Spinal cord (tissue), 10 donors: ENCODE results near the gene TRPT1. TPM values are rescaled to one million over a fixed set of nuclear protein-coding genes. Genes with fewer than 3 reads are reported as not detected.

Source experiments
- DNase-seq, 6 donors: peaks; one replicate each; pipeline versions ENCODE4 v3.0.0 to v3.0.0-alpha.2; 2013 to 2015; ENCODE audit warnings: low spot score in 6 of 6, low read depth in 4 of 6
- H3K27ac ChIP-seq: one replicate; pipeline ENCODE4 v1.5.1; 2013; ENCODE audit warnings: low read depth, low read length, control low read depth
- H3K27me3 ChIP-seq: one replicate; pipeline ENCODE4 v1.6.1; 2013; ENCODE audit warnings: low read length; ENCODE audit not compliant: control insufficient read depth, insufficient read depth
- H3K36me3 ChIP-seq: one replicate; pipeline ENCODE4 v1.6.1; 2013; ENCODE audit warnings: low read length; ENCODE audit not compliant: control insufficient read depth, insufficient read depth
- H3K4me1 ChIP-seq: one replicate; pipeline ENCODE4 v1.6.1; 2013; ENCODE audit warnings: low read length; ENCODE audit not compliant: control insufficient read depth, insufficient read depth
- H3K4me3 ChIP-seq: one replicate; pipeline ENCODE4 v1.5.1; 2013; ENCODE audit warnings: low read depth, low read length, control low read depth
- H3K9me3 ChIP-seq: one replicate; pipeline ENCODE4 v1.6.1; 2013; ENCODE audit warnings: low read length; ENCODE audit not compliant: control insufficient read depth, insufficient read depth
- WGBS: methylation state at CpG from one replicate; pipeline ENCODE4 v1.1.5; 2013; ENCODE audit warnings: missing lambda C conversion rate; ENCODE audit not compliant: insufficient coverage; 5-methylcytosine and 5-hydroxymethylcytosine counted together
- polyA plus RNA-seq, 2 donors: library from polyadenylated mRNA; unstranded; fragments of 120-200 nt; gene quantifications; one replicate each; pipeline ENCODE4 v1.2.1, GENCODE V29; 2013; ENCODE audit not compliant: insufficient read length in 2 of 2
- total RNA-seq, 2 donors: library from RNA; depleted of rRNA in 1 of 2; stranded (reverse); fragments of 120-200 nt in 1 of 2; fragments of >200 nt in 1 of 2; gene quantifications; one replicate each; pipeline versions ENCODE4 v1.2.3 to v1.2.4, GENCODE V29; 2013 to 2014
- donor health status: healthy.

The TRPT1 gene
- total and polyA plus RNA-seq, 4 donors: 10.0 to 45.6 (median 41.7) TPM

DNA sequence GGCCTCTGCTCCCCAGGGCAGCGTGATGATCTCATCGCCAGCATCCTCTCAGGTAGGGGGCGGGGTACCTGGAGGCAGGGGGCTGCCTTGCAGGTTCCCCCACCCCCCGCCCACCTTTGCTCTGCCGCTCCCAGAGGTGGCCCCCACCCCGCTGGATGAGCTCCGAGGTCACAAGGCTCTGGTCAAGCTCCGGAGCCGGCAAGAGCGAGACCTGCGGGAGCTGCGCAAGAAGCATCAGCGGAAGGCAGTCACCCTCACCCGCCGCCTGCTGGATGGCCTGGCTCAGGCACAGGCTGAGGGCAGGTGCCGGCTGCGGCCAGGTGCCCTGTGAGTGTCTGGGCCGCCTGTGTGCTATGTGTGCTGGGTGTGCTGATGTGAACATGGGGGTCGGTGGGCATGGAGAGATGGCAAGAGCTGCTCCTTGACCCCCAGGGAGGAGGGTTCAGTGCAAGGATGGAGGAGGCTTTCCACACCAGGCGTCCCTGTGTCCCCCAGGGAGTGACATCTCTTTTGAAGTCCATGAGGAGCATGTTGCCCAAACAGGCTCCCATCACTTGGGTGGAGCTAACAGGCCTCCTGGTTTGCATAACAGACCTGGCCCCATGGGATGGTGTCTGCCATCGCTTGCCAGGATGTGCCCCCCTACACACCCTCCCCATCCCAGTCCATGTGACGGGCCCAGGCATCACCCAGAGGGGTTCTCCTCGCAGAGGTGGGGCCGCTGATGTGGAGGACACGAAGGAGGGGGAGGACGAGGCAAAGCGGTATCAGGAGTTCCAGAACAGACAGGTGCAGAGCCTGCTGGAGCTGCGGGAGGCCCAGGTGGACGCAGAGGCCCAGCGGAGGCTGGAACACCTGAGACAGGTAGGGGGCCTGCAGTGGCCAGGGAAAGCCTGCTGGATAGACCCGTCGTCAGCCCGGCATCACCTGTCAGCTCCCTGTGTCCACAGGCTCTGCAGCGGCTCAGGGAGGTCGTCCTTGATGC lies 39.5 kb upstream of the TRPT1 start:
- 94% methylated on average over 35 of the region's 35 CpGs for WGBS
- Histone ChIP-seq H3K36me3 (peaks cover 73% of the 10 kb centered on the region), H3K27ac (no peak overlapping the region), H3K27me3 (no peaks in the 10 kb centered on the region), H3K9me3 (no peaks in the 10 kb centered on the region), H3K4me1 (peaks cover 32% of the 10 kb centered on the region), H3K4me3 (no peak overlapping the region)
- DNase-seq: no peak

- 69% methylated on average over 10 of the region's 10 CpGs for WGBS
- Histone ChIP-seq H3K36me3 (peaks cover 80% of the 10 kb centered on the region), H3K4me1 (peaks cover 24% of the 10 kb centered on the region), H3K27me3 (no peaks in the 10 kb centered on the region), H3K4me3 (no peak overlapping the region), H3K27ac (no peak overlapping the region), H3K9me3 (no peaks in the 10 kb centered on the region)
- DNase-seq: no peak
Observed at GRCh38 chr11:64264371-64264852, 38.4 kb upstream of the TRPT1 start.

- 79% methylated on average over 7 of the region's 8 CpGs for WGBS
- H3K27ac ChIP-seq: no peak overlapping the region
- no peak overlapping the region for H3K4me3 ChIP-seq
- H3K36me3 ChIP-seq: peaks cover 85% of the 10 kb centered on the region
- DNase-seq: no peak
- H3K4me1 ChIP-seq: peaks cover 20% of the 10 kb centered on the region
- no peaks in the 10 kb centered on the region for H3K27me3 ChIP-seq
- no peaks in the 10 kb centered on the region for H3K9me3 ChIP-seq
Observed at GRCh38 chr11:64263947-64264317, 37.9 kb upstream of the TRPT1 start.

DNA sequence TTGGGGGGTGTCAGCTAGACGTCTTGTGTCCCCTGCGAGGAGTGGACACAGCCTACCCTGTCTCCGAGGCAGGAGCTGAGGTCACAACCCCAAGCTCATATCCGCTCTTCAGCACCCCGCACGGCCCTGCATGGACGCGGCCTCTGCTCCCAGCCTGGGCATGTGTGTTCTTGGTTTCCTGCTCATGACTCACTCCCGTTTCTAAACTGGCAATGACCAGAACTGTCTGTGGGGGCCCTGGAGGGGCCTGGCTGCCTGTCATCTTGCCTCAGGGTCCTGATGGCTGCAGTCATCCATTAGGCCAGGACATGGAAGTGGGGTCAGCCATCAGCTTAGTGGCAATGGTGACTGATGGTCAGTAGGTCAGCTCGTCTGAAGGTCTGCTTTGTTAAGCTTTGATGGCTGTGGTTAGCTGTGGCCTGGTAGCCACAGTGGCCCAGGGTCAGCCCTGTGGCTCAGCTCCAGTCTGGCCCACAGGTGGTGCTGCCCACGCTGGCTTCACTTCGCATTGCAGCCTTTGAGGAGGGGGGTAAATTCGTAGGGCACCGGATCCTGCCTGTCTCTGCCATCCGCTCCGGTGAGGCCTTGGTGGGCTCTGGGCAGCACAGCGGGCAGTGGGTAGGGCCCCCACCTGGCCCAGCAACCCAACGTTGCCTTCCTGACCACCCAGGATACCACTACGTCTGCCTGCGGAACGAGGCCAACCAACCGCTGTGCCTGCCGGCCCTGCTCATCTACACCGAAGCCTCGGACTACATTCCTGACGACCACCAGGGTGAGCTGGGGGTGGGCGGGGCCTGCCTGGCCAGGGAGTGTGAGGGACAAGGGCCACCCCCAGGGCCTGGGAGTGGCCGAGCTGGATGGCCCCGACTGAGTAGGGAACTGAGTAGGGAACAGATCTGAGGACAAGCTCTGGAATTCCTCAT lies 37.3 kb upstream of the TRPT1 start:
- no peak for DNase-seq
- Histone ChIP-seq H3K36me3 (peaks cover 88% of the 10 kb centered on the region), H3K4me3 (no peak overlapping the region), H3K9me3 (no peaks in the 10 kb centered on the region), H3K27me3 (no peaks in the 10 kb centered on the region), H3K4me1 (peaks cover 14% of the 10 kb centered on the region), H3K27ac (no peak overlapping the region)
- 75% methylated on average over 28 of the region's 29 CpGs for WGBS

GRCh38 chr11:64262271-64263002 lies 36.5 kb upstream of the TRPT1 start:
- no peaks in the 10 kb centered on the region for H3K27me3 ChIP-seq
- no peak overlapping the region for H3K27ac ChIP-seq
- H3K9me3 ChIP-seq: no peaks in the 10 kb centered on the region
- peaks cover 87% of the 10 kb centered on the region for H3K36me3 ChIP-seq
- 97% methylated on average over 42 of the region's 42 CpGs for WGBS
- H3K4me3 ChIP-seq: no peak overlapping the region
- no peak for DNase-seq
- peaks cover 9% of the 10 kb centered on the region for H3K4me1 ChIP-seq

DNA sequence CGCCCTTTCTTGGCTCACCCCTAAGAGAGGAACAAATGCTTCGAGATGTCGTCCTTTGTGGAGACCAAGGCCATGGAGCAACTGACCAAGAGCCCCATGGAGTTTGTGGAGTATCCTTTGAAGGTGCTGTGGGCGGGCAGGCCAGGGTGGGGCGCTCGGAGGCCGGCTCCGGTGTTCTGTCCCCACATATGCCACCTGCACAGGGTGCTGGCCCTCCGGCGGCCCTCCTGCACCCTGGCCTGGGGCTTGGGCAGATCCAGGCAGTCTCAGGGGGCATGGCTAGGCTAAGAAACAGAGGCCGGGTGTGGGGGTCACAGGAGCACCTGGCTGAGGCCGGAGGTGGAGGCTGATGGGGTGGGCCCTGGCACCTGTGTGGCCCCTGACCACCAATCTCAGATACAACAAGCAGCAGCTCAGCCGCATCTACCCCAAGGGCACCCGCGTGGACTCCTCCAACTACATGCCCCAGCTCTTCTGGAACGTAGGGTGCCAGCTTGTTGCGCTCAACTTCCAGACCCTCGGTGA lies 35.6 kb upstream of the TRPT1 start:
- peaks cover 87% of the 10 kb centered on the region for H3K36me3 ChIP-seq

DNA sequence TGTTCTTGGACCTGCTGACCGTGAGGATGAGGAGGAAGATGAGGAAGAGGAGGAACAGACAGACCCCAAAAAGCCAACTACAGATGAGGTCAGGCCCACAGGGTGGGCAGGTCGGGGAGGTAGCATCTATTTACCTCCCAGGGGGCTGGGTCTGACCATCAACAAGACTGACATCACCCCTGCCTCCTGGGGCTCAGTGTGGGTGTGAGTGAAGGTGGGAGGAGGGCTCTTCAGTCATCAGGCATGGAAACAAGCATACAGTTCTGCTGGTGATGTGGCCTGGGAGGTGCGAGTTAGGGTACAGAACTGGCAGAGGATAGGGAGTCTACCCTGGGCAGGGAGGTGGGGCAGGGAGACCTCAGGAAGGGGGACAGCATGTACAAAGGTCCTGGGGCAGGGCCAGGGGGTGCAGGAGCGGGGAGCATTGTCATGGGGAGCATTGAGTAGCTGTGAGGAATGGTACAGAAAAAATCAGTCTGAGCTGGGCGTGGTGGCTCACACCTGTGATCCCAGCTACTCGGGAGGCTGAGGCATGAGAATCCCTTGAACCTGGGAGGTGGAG lies 34.2 kb upstream of the TRPT1 start:
- no peak for DNase-seq
- Histone ChIP-seq H3K36me3 (peaks cover 87% of the 10 kb centered on the region), H3K9me3 (no peaks in the 10 kb centered on the region), H3K4me1 (peaks cover 9% of the 10 kb centered on the region), H3K27me3 (no peaks in the 10 kb centered on the region), H3K4me3 (no peak overlapping the region), H3K27ac (no peak overlapping the region)
- WGBS: 100% methylated on average over 3 of the region's 6 CpGs

More for the DNA sequence above, 35.6 kb upstream of the TRPT1 start:
- H3K4me3 ChIP-seq: no peak overlapping the region
- WGBS: 92% methylated on average over 16 of the region's 18 CpGs
- H3K27me3 ChIP-seq: no peaks in the 10 kb centered on the region
- DNase-seq: no peak
- H3K27ac ChIP-seq: no peak overlapping the region
- H3K9me3 ChIP-seq: no peaks in the 10 kb centered on the region
- H3K4me1 ChIP-seq: peaks cover 9% of the 10 kb centered on the region

DNA sequence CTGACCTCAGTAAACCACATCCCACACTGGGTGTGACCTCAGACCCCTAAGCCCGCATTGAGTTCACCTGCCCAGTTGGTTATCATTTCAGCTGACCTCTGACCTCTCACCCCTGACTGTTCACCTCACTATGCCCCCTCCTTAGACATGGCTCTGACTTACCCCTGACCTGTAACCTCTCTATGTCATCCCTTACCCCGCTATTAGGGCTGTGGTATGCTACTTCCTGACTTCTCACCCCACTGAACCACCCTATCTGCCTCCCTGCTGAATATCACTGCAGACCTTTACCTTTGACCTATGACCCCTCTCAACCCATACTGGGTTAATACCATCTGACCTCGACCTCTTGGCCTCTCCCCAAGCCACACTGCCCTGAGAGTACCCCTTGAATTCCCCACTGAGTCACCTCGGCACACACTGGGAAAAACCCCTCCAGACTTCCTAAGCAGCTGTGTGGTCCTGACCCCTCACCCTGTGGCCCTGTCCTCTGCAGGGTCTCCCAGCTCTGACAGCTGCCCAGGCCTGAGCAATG lies 33.6 kb upstream of the TRPT1 start:
- Histone ChIP-seq H3K4me1 (peaks cover 8% of the 10 kb centered on the region), H3K4me3 (no peak overlapping the region), H3K36me3 (peaks cover 88% of the 10 kb centered on the region), H3K27ac (no peak overlapping the region), H3K27me3 (no peaks in the 10 kb centered on the region), H3K9me3 (no peaks in the 10 kb centered on the region)
- 91% methylated on average over 3 of the region's 4 CpGs for WGBS
- DNase-seq: no peak
